Measurements from ENCODE around the gene TIGAR.

The TIGAR gene

DNA sequence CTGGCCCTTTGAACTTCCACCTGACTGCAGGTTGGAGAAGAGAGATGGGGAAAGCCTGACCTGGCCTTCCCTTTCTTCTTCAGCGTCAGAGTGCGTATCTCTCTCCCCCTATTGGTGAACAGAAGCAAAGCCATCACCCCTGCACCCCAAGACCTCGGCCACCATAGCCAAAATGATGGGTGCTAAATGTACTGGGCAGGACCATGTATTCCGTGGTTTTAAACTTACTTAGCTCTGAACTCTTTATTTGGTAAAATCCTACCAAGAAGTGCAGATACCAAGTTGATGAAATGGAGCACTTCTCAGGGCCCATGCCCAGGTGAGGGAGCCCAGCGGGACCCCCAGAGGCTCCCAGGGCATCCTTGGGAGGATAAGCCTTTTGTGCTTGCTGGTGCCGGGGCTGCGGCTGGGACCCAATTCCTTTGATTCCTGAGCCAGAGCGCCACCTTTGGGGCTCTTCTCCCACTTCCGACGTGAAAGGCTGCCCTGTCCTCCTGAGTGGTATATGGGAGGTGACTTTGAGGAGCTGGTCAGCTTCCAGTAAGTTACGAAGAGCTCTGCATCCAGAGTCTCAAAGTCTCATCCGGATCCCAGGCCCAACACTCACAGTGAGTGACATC lies 38.0 kb upstream of the TIGAR start:
- in situ Hi-C loops (cut with MboI; ENCODE audit: low sequenced_read_pairs): no loop called here

DNA sequence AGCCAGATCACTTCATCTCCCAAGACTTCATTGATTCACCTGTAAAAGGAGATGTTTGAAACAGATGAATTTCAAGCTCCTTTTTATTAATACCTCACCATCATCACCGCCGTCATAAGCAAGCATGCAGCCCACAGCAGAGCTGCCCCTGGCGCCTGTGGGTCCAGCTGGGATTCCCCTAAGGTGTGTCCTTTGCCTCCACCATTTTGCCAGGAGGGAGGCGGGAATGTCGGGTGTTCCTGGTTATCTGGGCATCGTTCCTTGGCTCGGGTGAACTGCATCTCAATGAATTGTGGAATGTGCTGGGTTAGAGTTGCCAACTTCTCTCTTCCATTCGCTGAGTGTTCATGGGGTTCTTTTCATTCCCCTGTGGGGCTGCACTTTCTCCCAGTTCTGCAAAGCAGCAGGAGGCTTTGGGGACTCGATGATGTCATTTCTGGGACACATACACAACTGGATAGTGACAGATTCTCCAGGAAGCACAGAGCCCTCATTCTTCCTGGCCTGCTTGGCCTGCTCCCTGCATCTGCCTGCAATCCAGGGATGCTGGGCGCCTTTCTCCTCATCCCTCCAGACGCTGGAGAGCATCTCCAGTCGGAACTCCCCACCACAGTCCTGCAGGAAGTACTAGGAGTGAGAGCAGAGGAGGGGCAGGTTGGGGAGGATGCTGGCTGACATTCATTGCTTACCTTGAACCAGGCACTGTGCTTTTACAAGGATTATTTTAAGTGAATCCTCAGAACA lies 37.3 kb upstream of the TIGAR start:
- in situ Hi-C loops (cut with MboI; ENCODE audit: low sequenced_read_pairs): no loop called here

DNA sequence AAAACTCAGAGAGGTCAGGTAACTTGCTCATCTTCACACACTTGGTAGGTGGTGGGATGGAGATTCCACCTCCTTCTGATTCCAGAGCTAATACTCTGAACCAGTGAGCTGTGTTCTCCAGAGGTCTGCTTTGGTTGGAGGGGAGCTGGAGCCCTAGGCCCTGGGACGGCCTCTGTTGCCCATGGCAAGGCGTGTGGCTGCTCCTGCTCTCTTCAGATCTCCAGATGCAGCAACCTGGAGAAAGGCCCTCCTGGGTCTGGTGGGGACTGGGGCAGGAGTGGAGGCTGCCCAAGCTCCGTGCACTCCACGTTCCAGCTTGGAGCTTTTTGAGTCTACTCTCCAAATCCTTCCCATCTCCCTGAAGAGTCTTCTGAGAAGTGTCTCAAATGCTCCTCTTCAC lies 36.7 kb upstream of the TIGAR start:
- in situ Hi-C loops (cut with MboI; ENCODE audit: low sequenced_read_pairs): no loop called here

DNA sequence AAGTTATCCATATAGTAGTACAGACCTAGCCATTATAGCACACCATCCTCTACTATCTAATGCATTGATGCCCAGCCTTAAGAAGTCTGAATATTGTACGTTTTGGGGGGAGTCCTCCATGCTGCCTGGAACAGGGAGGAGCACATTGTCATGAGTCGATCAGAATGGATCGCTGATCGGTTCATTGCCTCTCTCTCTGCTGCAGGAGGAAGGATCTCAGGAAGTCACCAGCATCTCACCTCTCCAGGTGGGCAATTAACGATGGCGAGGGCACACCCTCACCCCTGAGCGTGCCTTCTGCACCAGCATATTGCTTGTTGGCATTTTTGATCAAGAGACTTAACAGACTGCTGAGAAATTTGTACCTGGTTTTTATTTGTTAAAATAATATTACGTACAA lies 35.9 kb upstream of the TIGAR start:
- in situ Hi-C loops (cut with MboI; ENCODE audit: low sequenced_read_pairs): no loop called here

DNA sequence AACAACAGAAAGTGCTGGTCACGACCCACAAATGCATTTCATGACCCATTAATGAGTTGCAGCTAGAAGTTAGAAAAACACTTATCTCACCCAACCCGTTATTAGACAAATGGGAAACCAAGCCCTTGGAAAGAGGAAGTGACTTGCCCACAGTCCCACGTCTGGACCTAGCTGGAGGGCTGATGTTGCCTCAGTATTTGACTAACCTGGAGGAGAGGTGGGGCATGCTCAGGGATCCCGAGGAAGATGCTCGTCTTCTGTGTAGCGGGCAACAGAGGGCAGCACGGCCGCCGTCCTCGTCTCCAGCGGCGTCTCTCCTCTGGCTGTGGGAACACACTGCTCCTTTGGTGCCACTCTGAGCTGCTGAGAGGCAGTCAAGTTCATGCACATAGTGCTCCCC lies 34.8 kb upstream of the TIGAR start:
- in situ Hi-C loops (cut with MboI; ENCODE audit: low sequenced_read_pairs): no loop called here

DNA sequence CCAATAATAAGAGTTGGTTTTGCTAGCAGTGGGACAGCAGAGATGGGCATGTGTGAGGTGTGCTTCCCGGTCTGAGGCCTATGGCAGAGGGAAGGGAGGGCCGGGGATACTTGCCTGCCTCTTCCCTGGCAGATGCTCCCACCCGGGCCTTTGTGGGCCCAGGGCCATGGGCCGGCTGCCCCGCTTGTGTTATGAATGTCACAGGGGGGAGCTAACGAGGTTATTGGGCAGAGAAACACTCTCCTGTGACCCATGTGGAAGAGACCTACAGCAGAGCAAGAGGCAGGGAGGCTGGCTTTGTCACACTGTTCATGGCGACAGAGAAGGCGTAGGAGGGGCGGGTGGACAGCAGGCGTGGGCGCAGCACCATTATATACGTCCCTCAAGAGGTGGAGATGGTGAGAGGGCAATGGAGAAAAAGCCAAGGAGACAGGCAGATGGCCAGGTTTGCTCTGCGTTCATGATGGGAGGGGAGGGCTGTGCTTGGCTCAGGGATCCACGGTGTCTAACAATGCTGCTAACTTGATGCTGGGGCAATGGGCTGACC lies 34.2 kb upstream of the TIGAR start:
- in situ Hi-C loops (cut with MboI; ENCODE audit: low sequenced_read_pairs): no loop called here

DNA sequence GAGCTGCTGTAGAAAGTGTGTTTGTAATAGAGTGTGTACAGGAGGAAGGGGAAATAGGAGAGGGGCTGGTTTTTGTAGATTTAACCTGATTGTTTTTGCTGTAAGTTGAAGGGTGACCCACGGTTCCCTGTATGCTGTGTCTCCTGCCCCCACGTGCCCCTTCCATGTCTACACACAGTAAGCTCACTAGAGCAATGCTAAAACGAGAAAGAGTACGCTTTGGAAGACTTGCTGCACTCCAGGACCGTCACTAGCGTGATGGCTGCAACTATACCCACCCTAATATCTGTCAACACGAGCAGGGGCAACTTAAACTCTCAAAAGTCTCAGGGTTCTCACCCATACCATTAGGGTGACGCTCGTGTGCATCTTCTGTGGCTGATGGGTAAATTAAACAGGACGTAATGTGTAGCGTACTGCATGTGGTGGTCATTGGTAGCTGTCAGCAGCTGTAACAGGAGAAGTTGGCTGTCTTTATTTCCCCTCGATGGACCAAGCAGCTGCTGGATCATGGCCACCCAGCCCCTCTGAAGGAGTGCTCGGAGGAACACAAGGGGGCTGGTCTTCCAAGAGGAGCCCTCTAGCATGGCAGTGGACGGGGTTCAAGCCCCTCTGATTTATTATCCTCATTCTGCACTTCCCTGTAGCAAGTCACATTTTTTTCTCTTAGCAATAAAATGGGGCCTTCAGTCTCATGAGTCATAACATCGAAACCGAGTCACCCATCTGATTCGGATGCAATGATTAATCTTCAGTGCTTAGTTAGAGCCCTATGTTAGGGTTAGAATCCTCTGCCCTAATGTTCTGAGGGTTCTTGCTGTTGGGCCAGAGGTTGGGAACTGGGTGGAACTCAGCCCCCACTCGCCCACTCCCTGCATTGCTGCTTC lies 33.4 kb upstream of the TIGAR start:
- in situ Hi-C loops (cut with MboI; ENCODE audit: low sequenced_read_pairs): no loop called here

DNA sequence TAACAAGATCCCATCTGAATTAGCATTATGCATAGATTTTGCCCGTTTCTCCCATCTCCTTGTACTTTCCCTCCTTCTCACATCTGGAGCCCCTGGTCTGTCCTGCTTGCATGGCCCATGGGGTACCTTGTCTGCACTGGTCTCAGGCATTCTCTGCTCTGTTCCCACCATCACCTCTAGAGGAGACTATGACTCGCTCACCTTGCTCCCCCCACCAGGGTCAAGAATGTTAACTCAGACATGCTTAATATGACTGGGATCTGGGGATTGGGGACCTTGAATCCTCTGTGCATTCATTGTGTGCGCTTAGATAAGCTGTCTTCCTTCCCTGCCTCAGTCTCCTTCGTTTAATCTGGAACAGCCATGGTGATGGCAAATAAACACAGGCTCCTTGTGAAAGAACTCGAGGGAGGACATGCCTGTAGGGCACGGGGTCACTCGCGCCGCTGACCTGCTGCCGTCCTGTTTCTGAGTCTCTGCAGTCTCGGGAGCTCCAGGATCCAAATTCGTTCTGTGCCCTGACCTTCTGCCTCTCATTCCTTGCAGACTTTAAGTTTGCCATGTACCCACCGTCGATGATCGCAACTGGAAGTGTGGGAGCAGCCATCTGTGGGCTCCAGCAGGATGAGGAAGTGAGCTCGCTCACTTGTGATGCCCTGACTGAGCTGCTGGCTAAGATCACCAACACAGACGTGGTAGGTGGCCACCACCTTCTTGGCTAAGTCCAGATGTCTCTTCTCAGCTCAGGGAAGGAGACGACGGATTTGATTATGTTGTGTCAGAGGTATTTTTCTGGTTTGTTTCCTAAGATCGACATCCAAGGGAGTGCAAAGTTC lies 32.5 kb upstream of the TIGAR start:
- in situ Hi-C loops (cut with MboI; ENCODE audit: low sequenced_read_pairs): no loop called here

DNA sequence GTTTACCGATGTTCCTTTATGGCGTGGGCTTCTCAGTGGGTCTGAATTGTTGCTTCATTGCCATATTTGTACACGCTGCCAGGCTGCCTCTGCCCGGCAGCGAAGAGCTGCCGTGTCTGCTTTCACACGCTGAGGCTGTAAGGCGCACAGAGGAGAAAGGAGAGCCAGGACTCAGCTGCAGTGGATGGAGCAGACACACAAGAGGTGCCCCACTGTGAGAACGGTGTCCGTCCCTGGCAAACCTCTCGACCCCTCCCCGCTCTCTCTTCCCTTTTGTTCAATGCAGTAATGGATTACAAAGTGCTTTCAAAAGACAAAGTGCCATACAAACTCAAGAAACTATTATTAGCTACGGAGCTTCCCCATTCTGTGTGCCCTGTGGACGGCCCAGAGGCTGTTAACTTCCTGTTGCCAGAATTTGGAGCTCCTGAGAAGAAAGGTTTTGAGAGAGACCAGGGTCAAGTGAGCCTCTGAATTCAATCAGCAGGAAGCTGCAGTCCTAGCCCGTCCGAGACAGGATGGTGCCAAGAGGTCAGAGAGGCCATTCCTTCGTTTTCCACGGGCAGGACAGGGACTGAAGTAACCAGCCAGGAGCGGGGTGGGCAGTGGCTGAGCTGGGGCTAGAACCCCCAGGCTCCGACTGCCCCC lies 31.7 kb upstream of the TIGAR start:
- in situ Hi-C loops (cut with MboI; ENCODE audit: low sequenced_read_pairs): no loop called here

DNA sequence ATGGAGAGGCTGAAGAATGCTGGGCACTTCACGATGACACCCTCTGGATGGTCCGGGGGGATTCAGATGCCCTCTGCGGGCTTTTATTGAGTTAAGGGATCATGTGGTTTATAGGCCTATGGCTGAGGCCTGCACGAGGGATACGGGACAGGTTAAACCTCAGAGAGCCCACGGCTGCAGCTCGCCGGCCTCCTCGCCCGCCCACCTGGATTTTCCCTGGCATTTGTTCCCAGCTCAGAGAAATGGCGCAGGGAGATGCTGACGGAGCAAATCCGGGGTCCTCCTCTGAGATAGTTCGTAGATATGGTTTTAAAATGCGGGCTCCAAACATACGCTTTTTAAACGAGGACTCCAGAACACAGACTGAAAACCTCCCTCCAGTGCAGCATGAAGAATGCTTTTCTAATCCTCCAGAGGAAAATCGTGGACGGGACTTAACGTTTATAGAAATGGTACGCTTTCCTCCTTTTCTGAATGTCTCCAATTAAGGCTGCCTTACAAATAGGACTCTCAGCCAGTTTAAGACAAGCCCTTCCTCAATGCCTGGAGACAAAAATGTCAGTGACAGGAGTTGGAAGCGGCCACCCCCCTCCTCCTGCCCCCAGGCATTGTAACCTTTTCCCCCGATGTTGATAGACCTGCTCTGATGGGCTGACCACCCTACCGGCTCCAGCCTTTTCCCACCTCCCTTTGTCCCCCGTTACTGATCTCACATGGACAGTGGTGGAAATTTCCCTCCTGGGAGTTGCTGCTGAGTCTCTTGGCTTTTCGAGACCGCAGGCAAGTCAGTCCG lies 30.8 kb upstream of the TIGAR start:
- in situ Hi-C loops (cut with MboI; ENCODE audit: low sequenced_read_pairs): no loop called here

DNA sequence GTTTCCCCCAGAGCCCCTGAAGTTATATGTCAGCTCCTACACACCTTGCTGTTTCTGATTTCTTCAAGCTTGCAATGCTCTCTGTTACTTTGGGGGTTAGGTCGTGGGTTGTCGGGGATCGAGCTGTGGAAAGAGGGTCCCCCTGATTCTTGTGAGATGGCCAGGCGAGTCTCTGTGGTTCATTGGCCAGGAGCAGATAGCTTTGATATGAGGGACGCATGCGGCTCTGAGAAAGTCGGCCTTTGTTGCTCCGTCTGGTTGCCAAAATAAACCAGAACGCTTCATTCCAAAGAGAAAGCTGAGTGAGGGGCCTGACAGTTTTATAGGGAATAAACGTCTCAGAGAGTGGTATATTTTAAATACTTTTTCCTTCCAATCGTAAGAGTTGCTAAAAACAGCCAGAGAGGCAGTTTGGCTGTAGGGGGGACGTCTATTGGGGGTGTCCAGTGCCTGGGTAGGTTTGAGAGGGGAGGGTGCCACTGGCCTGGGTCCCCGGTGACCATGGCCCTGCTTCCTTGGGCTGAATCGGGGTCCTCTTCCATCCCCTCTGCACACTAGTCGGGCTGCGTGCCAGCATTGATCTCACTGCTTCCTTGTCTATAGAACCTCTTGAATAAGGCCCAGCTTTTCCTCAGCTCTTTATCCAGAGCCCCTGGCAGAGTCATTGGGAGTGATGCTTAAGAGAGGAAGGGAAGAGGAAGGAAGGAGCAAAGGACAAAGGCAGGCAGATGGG lies 28.5 kb upstream of the TIGAR start:
- in situ Hi-C loops (cut with MboI; ENCODE audit: low sequenced_read_pairs): no loop called here

DNA sequence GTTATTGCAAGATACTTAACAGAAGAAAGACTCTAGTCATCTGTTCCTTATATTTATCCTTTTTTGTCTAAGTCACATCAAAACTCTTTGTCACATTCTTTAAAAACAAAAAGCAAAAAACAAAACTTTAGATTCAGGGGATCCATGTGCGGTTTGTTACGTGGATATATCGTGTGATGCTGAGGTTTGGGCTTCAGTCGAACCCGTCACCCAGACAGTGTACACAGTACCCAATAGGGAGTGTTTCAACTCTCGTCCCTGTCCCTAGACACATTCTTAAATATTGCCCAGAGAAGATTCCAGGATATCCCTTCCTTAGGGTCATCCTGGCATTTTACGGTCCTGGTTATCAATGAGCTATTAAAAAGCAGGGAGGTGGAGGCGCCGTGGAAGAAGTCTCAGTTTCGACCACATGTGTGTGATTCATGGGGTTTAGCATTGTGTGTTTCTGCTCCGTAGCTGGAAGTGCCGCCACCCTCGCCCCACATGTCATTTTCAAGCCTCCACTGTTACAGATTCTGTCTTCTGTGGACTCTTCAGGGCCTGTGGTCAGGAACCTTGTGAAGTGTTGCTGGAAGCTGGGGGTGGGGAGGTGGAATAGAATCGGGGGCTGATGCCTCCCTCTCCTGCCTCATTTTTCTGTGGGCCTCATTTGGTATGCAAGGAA lies 27.6 kb upstream of the TIGAR start:
- in situ Hi-C loops (cut with MboI; ENCODE audit: low sequenced_read_pairs): no loop called here

DNA sequence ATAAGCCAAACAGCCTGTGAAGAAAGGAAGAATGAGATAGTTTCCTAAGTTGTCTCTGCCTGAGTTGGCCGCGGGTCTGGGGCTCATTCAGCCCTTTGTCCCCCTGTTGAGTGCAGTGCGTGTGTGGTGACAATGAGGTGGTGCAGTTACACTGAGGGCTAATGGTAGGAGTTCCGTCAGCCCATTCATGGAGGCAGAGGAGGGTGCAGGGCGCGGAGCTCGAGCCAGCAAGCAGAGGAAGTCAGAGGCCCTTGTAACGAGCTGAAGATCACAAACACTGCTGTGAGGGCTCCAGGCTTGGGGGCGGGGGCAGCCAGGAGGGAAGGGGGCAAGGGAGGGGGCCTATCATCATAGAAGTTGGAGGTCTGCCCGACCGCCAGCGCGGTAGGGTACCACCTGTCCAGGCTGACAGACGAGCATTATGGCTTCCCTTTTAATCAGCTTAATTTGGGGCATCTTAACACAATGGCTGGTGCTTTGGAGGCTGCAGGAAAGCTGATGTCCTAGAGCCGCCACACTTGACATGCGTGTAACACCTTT lies 27.0 kb upstream of the TIGAR start:
- in situ Hi-C loops (cut with MboI; ENCODE audit: low sequenced_read_pairs): no loop called here

DNA sequence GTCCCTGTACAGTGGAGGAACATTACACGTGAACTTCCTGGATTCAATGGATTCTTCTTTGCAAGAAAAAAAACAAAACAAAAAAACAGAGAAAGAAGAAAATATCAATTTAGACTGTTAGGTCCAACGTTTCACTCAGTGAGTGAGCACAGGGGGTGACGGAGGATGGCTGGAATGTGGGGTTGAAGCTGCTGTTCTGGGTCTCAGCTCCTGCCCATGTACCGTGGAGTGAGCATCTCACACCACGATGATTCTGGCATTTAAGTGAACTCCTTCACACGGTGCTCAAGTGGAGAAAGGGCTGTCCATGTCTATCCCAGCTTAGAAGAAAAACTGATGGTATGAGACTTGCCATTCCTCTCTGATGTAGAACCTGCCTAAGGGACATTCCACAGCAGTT lies 24.3 kb upstream of the TIGAR start:
- in situ Hi-C loops (cut with MboI; ENCODE audit: low sequenced_read_pairs): no loop called here

DNA sequence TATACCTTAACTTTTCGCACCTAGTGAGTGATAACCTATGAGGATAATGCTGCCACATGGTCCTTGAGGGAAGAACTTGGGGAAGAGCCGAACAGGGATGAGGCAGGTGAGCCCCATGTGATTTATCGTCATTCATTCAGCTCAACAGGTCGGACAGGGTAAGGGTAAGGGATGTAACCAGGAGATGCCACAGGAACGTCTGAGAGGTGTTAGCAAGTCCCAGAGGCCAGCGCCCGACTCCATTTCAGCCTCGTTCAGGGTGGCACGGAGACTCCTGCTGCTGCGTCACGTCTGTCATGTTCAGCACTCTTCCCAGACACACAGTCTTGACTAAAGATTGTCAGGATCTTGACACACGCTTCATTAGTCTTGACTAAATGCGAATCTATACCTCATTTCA lies 23.4 kb upstream of the TIGAR start:
- in situ Hi-C loops (cut with MboI; ENCODE audit: low sequenced_read_pairs): no loop called here

DNA sequence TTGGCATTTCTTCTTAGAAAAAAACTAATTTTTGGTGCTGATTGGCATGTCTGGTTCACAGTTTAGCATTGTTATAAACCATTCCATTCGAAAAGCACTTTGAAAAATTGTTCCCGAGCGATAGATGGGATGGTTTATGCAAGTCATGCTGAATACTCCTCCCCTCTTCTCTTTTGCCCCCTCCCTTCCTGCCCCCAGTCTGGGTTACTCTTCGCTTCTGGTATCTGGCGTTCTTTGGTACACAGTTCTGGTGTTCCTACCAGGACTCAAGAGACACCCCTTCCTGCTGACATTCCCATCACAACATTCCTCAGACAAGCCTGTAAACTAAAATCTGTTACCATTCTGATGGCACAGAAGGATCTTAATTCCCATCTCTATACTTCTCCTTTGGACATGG lies 20.1 kb upstream of the TIGAR start:
- in situ Hi-C loops (cut with MboI; ENCODE audit: low sequenced_read_pairs): no loop called here

DNA sequence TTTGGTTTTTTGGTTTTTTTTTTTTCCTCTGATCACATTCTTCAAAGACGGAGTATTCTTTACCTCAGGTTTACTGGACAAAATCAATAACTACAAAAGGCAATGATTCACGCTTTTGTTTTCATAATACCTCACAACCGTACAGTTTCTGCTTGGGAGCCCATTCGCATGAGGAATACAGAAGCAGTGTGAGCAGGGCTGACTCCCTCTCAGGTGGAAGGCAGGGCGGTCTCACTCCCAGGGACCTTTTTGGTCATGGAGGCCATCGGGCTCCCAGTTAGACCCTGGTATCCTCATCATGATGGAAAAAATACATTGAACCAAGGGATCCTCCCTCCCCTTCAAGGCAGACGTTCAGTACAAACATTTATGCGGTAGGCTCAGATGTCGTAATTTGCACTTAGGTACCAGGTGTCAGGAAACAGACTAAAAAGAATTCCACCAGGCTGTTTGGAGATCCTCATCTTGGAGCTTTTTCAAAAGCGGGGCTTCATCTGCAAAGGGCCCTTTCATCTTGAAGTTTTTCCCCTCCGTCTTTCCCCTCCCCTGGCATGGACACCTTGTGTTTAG lies 19.0 kb upstream of the TIGAR start:
- in situ Hi-C loops (cut with MboI; ENCODE audit: low sequenced_read_pairs): no loop called here

DNA sequence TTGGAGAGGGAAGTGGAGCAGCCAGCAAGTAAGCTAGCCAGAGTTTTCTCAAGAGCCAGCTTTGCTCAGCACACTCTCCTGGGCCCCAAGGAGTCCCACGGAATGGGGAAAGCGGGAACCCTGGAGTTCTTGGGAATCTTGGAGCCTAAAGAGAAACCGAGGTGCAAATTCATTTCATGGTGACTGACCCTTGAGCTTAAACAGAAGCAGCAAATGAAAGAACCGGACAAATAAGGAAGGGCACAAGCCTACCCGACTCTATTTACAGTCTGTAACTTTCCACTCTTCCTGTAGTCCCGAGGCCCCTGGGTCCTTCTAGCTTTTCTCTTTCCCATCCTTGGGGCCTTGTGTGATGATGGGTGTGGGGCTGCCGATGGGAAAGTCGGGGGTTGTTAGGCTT lies 18.1 kb upstream of the TIGAR start:
- in situ Hi-C loops (cut with MboI; ENCODE audit: low sequenced_read_pairs): no loop called here
